ENCODE results near the gene CYTH1.
A peak's percentile ranks its signal among the peaks of the same experiment; 100 is the strongest.
"Not testable (repeated sequence)": the region's sequence is repeated elsewhere in the genome, so short reads cannot be mapped to it uniquely, and the experiment has no call there.

Gene CYTH1

GRCh38 chr17:78787444-78787843 is 5.4 kb upstream of the CYTH1 start:
- no peak for DNase-seq (ENCODE audit: low spot score)

- DNase-seq (ENCODE audit: low spot score) = no peak
These were observed 3.6 kb upstream of the CYTH1 start for GRCh38 chr17:78785663-78786057.

DNA sequence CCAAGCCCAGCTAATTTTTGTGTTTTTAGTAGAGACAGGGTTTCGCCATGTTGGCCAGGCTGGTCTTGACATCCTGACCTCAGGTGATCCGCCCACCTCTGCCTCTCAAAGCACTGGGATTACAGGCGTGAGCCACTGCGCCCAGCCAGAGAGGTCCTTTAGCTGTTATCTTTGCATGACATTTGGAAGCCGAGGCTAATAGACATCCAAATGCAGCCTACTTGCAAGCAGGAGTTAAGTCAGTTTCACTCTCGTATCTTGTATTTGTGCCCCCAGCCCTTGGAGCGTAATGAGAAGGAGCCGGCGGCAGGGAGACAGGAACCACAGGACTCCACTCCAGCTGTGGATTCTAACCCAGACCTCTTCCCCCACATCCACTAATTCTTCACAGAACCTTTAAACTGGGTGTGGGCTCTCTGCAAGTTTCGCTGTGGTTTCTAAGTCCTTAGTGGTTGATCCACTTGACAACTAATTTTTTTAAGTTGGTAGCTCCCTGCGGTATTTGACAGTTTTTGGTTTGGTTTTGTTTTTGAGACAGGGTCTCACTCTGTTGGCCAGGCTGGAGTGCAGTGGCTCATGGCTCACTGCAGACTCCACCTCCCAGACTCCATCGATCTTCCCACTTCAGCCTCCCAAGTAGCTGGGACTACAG is 3.1 kb upstream of the CYTH1 start:
- DNase-seq (ENCODE audit: low spot score) = no peak

DNA sequence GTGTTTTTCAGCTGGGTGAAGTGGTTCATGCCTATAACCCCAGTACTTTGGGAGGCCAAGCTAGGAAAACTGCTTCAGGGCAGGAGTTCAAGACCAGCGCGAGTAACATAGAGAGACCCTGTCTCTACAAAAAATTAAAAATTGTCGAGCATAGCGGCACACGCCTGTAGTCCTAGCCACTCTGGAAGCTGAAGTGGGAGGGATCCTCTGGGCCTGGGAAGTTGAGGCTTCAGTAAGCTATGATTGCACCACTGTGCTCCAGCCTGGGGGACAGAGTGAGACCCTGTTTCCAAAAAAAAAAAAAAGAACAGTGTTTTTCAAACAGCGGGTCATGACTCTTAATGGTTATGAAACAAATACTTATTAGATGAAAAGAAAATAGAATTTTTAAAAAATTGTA is 2.3 kb upstream of the CYTH1 start:
- DNase-seq (ENCODE audit: low spot score) = no peak

GRCh38 chr17:78783711-78784324 is 1.7 kb upstream of the CYTH1 start:
- DNase-seq (ENCODE audit: low spot score) = no peak

DNA sequence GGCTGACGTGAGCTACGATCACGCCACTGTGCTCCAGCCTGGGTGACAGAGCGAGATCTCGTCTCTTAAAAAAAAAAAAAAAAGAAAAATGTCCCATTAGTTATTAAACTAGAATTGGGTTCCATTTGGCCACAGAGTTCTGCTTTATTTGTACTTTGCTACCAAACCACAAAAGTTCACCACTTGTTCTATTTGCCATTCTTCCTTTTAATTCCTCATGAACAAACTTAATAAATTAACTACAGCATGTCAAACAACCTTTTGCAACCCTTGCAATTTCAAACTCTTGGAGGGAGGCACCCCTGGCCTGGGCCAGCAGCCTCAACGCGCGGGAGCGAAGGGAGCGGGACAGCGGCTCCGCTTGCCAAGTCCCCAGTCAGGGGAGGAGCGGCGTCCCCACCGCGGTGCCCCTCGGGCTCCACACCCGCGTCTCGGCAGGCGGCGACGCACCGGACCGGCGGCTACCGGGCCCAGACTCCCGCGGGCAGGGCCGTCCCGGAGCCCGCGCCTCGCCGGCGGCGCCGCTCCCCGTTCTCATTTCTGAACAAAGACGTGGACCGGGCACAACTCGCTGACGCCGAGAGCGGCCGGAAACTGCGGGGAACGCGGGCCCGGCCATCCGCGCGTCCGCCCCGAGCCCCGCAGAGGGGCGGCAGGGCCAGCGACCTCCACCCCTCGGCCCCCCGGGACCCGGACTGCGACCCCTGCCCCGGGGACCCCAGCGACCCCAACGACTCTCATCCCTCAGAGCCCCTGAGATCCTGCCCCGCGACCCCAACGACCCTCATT is 775 bp downstream of the CYTH1 start:
- DNase-seq (ENCODE audit: low spot score) = peak; percentile 32

GRCh38 chr17:78780335-78780734 is 1.7 kb downstream of the CYTH1 start:
- no peak for DNase-seq (ENCODE audit: low spot score)

GRCh38 chr17:78779850-78780249 is 2.2 kb downstream of the CYTH1 start:
- no peak for DNase-seq (ENCODE audit: low spot score)

- DNase-seq (ENCODE audit: low spot score) = not testable (repeated sequence)
These were observed 2.8 kb downstream of the CYTH1 start for GRCh38 chr17:78779286-78779651.

DNA sequence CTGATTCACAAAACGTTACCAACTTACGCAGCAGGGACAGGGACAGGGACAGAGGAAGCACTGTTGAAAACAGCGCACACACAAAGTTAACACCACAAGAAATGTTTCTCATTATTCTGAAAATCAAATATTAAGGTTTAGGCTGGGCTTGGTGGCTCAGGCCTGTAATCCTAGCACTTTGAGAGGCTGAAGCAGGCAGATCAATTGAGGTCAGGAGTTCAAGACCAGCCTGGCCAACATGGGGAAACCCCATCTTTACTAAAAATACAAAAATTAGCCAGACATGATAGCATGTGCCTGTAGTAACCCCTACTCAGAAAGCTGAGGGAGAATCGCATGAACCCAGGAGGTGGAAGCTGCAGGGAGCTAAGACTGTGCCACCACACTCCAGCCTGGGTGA is 4.2 kb downstream of the CYTH1 start:
- DNase-seq (ENCODE audit: low spot score) = no peak

DNA sequence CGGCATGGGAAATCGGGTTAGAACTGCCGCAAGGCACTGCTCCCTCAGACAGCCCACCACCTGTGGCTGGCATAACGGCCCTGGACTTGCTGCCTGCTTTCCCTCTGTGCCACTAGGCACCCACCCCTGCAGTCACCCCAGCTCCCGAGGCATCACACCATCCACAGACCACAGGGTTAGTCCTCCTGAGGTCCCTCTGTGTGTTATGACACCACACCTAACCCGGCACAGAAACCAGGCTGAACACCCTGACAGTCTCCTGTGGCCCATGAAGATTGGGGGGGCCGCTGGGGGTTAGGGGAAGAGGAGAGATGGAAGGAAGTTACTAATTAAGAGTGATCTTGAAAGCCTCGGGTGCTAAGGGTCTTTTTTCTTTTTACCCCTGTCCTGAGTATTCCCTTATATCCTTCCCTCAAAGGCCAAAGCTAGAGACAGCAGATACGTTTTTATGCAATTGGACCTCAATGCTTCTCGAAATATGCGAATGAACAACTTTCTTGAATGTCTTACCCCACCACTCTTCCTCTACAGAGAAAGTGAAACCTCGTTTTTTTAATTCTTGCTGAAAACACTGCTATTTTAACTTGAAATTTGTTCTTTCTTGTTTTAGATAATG is 7.0 kb downstream of the CYTH1 start:
- no peak for DNase-seq (ENCODE audit: low spot score)

- no peak for DNase-seq (ENCODE audit: low spot score)
These were observed 7.6 kb downstream of the CYTH1 start for GRCh38 chr17:78774453-78774852.

DNA sequence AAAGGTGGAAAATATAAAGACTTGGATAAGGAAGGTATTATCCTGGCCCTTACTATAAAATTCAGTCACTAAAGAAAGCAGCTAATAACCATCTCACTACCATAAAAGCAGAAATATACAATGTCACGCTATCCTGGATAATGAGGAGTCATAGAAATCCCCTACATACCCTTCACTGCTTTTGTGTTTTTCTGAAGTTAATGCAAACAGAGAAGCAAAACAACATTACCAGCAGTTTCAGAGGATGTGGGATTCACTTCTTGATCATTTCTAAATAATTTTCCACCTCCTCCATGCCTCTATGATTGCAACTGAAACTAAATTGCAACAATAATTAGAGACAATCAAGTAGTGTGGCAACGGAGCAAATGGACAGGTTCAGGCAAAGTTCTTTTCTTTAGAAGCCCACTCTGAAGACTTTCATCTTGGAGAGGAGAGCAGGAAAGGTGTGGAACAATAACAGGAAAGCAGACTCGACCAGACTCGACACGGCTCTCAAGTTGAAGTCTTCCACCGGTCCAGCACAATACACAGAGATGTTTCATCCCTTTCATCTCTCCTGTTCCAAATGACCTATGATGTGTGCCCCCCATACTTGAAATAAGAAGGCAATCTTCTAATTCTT is 10.2 kb downstream of the CYTH1 start:
- DNase-seq (ENCODE audit: low spot score) = no peak

DNA sequence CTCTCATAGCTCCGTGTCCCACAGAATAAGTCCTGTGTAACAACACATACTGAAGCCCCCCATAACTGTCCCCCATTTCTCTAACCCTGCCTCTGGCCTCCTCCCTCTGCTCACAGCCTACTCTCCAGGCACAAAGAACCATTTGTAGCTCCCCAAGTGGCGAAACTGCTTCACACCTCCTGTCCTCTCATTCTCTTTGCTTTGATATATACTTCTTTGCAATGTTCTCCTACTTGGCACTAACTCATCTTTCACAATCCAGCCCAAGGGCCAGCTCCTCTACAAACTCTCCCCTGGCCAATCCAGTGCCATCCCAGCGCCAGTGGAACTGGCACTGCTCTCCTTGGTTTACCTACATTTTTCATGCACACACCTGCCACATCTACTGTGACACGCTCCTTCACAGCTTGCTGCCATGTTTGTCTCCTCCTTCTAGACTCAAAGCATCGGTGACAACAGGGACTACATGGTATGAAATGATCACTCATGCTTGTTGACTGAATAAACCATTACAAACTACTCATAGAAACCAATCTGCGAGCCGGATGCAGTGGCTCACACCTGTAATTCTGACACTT is 12.8 kb downstream of the CYTH1 start:
- no peak for DNase-seq (ENCODE audit: low spot score)

GRCh38 chr17:78767806-78768205 is 14.3 kb downstream of the CYTH1 start:
- DNase-seq (ENCODE audit: low spot score) = no peak

- no peak for DNase-seq (ENCODE audit: low spot score)
These were observed 15.3 kb downstream of the CYTH1 start for GRCh38 chr17:78766743-78767294.

DNA sequence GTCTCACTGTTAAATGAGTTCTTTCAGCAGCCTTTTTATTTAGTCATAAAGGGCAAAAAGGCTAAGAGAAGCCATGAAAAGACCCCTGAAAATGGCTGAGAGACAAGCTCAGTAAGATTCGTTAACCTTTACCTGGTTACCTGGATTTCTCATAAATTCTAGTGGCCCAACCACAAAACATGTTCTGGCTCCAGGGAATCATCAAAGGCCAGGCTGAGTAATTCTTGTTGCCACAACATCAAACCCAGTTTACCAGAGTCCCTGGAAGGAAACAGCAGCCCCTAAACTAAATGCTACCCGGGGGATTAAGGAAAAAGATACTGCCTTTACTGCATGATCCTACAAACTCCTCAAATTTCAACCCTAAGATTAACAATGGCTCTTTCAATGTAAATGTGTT is 15.8 kb downstream of the CYTH1 start:
- no peak for DNase-seq (ENCODE audit: low spot score)

GRCh38 chr17:78765821-78766220 is 16.3 kb downstream of the CYTH1 start:
- DNase-seq (ENCODE audit: low spot score) = no peak

DNA sequence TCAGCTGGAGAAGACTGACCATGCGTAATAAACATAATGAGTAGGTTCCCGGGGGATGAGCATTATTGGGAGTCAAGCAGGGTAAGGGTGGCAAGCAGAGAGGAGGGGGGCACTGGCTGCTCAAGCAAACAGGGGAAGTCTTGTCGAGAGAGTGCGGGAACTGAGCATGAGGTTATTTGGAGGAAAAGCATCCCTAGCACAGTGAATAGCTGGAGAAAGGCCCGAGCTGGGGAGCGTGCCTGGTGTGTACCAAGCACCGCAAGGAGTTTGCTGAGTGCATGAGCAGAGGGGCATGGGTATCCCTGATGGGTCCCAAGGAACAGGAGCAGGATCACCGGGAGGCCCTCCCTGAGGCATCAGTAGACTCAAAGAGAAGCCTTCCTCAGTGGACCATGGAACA is 17.2 kb downstream of the CYTH1 start:
- no peak for DNase-seq (ENCODE audit: low spot score)

DNA sequence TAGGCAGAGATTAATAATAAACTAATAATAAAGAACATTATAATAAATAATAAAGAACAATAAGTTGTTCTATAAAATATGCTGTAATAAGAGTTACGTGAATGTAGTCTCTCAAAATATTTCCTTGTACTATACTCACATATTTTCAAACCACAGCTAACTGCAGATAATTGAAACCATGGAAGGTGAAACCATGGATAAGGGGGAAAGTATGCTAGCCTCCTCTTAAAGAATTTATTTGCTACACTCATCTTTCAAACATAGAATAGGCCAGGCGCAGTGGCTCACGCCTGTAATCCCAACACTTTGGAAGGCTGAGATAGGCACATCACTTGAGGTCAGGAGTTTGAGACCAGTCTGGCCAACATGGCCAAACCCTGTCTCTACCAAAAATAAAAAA is 18.5 kb downstream of the CYTH1 start:
- DNase-seq (ENCODE audit: low spot score) = no peak

GRCh38 chr17:78761789-78762406 is 20.2 kb downstream of the CYTH1 start:
- no peak for DNase-seq (ENCODE audit: low spot score)

Data from RKO (cell line).